ENCODE results near the gene PTPRN2.
"Not testable (repeated sequence)": the region's sequence is repeated elsewhere in the genome, so short reads cannot be mapped to it uniquely, and the experiment has no call there.

PTPRN2 gene

GRCh38 chr7:158424011-158424410, 163.6 kb downstream of the PTPRN2 start:
- TF ChIP-seq CTCF (IDR thresholded peaks at IDR 0.05; ENCODE audit: extremely low read depth, insufficient read depth, missing control alignments), result no peak
- no peak for DNase-seq (ENCODE audit: low spot score)
- in situ Hi-C loops (cut with MboI; ENCODE audit: low pct_unique_long_range_greater_than_20kb, low sequenced_read_pairs, unreplicated experiment), result no loop called here

GRCh38 chr7:158422887-158423560, 164.6 kb downstream of the PTPRN2 start:
- no peak for TF ChIP-seq CTCF (IDR thresholded peaks at IDR 0.05; ENCODE audit: extremely low read depth, insufficient read depth, missing control alignments)
- in situ Hi-C loops (cut with MboI; ENCODE audit: low pct_unique_long_range_greater_than_20kb, low sequenced_read_pairs, unreplicated experiment), result no loop called here
- no peak for DNase-seq (ENCODE audit: low spot score)

- DNase-seq (ENCODE audit: low spot score), result no peak
- in situ Hi-C loops (cut with MboI; ENCODE audit: low pct_unique_long_range_greater_than_20kb, low sequenced_read_pairs, unreplicated experiment), result no loop called here
- TF ChIP-seq CTCF (IDR thresholded peaks at IDR 0.05; ENCODE audit: extremely low read depth, insufficient read depth, missing control alignments), result no peak
Measured at GRCh38 chr7:158422196-158422886, 165.3 kb downstream of the PTPRN2 start.

GRCh38 chr7:158421361-158421760, 166.3 kb downstream of the PTPRN2 start:
- no peak for TF ChIP-seq CTCF (IDR thresholded peaks at IDR 0.05; ENCODE audit: extremely low read depth, insufficient read depth, missing control alignments)
- in situ Hi-C loops (cut with MboI; ENCODE audit: low pct_unique_long_range_greater_than_20kb, low sequenced_read_pairs, unreplicated experiment), result no loop called here
- DNase-seq (ENCODE audit: low spot score), result no peak

- in situ Hi-C loops (cut with MboI; ENCODE audit: low pct_unique_long_range_greater_than_20kb, low sequenced_read_pairs, unreplicated experiment), result no loop called here
- DNase-seq (ENCODE audit: low spot score), result no peak
- no peak for TF ChIP-seq CTCF (IDR thresholded peaks at IDR 0.05; ENCODE audit: extremely low read depth, insufficient read depth, missing control alignments)
Measured at GRCh38 chr7:158420591-158421340, 166.9 kb downstream of the PTPRN2 start.

DNA sequence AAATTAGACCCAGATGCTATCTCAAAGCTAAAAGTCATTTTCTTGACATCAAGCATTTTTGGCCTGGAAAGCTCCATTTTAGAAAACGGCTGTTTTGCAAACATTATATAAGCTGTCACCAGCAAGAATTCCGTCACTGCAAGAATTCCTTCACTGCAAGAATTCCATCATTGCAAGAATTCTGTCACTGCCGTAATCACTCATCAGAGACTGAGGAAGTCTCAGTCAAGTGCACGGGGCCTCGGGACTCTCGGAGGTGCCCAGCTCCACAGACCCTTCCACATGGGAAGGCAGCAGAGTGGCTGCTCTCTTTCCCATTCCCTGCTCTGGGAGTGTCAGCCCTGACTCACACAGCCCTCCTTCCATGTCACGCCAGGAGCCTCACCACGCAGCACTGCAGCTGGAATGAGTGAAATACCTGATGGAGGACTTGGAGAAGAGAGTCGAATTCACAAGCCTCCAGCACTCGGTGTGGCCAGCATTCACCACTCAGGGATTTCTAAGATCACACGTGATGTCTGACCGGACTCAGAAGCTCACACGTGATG, 168.3 kb downstream of the PTPRN2 start:
- no peak for DNase-seq (ENCODE audit: low spot score)
- in situ Hi-C loops (cut with MboI; ENCODE audit: low pct_unique_long_range_greater_than_20kb, low sequenced_read_pairs, unreplicated experiment), result no loop called here
- TF ChIP-seq CTCF (IDR thresholded peaks at IDR 0.05; ENCODE audit: extremely low read depth, insufficient read depth, missing control alignments), result no peak

DNA sequence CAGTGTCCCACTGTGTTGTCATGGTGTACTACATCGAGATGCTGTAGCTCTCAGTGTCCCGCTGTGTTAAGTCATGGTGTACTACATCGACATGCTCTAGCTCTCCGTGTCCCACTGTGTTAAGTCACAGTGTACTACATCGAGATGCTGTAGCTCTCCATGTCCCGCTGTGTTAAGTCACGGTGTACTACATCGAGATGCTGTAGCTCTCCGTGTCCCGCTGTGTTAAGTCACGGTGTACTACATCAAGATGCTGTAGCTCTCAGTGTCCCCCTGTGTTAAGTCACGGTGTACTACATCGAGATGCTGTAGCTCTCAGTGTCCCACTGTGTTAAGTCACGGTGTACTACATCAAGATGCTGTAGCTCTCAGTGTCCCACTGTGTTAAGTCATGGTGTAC, 169.2 kb downstream of the PTPRN2 start:
- in situ Hi-C loops (cut with MboI; ENCODE audit: low pct_unique_long_range_greater_than_20kb, low sequenced_read_pairs, unreplicated experiment); DNase-seq (ENCODE audit: low spot score): not testable (repeated sequence)
